Activated T-cell treated with anti-CD3 and anti-CD28 coated beads for 1 hour (primary cell): ENCODE measurements around the gene ZNF722.
"Not testable (repeated sequence)": the region's sequence is repeated elsewhere in the genome, so short reads cannot be mapped to it uniquely, and the experiment has no call there.

Experiments used
- DNase-seq: peaks from one replicate; pipeline ENCODE4 v3.0.0-alpha.2; 2020; ENCODE audit warnings: low read depth

The ZNF722 gene

GRCh38 chr7:63998549-63998948, at the start of gene ZNF722:
Gene ZNF722, plus strand, starts transcription at chr7:63998849. Its CDS starts 113 bp downstream, at chr7:63998962.
- no peak for DNase-seq

DNA sequence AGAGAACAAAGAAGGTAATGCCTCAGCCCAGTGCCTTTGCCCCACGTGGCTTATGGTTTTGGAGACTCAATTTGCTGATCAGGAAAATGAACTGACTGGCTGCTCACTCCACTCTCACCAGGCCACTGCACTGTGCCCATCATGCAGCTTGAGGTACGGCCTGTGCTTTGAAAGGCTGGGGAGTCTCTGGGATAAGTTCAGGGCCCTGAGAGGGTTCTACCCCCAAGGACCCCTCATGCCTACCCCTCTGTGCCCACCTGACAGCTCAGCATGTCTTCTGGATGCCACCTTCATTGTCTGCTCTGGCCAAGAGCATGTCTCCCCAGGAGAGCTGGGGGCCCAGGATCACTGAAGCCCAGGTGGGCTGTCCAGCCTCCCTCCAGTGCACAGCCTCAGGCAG, 45.5 kb upstream of the ZNF722 start:
- DNase-seq = no peak

- DNase-seq = no peak
Observed at GRCh38 chr7:63968629-63969028, 30.0 kb upstream of the ZNF722 start.

DNA sequence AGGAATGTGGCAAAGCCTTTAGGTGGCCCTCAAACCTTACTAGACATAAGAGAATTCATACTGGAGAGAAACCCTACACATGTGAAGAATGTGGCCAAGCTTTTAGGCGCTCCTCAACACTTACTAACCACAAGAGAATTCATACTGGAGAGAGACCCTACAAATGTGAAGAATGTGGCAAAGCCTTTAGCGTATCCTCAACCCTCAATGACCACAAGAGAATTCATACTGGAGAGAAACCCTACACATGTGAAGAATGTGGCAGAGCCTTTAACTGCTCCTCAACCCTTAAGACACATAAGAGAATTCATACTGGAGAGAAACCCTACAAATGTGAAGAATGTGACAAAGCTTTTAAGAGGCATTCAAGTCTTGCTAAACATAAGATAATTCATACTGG, 16.8 kb downstream of the ZNF722 start:
- not testable (repeated sequence) for DNase-seq

- DNase-seq = no peak
Observed at GRCh38 chr7:64035388-64035787, 36.7 kb downstream of the ZNF722 start.

DNA sequence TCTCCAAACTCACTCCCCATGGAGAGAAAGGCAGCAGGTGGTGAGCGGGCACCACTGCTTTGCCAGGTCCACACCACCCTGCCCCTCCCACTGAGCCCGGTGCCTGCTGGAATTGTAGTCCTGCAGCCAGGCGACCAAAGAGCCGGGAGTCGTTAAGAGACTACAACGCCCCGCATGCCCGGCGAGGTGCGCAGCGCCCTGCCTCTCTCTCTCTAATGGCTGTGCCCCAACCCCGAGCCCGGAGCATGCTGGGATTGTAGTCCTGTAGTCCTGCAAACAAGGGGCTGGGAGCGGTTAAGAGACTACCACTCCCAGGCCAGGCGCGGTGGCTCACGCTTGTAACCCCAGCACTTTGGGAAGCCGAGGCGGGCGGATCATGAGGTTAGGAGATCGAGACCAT, 38.4 kb downstream of the ZNF722 start:
- no peak for DNase-seq

GRCh38 chr7:64045301-64046040, 46.8 kb downstream of the ZNF722 start, which contains the start of gene ZNF727:
Gene ZNF727, plus strand, starts transcription at chr7:64045434. Its CDS starts 188 bp downstream, at chr7:64045622.
- DNase-seq = peak; percentile 10

GRCh38 chr7:64046041-64046389, 47.4 kb downstream of the ZNF722 start:
- DNase-seq = no peak
